ENCODE results near the gene KRTAP3-2.

The KRTAP3-2 gene

DNA sequence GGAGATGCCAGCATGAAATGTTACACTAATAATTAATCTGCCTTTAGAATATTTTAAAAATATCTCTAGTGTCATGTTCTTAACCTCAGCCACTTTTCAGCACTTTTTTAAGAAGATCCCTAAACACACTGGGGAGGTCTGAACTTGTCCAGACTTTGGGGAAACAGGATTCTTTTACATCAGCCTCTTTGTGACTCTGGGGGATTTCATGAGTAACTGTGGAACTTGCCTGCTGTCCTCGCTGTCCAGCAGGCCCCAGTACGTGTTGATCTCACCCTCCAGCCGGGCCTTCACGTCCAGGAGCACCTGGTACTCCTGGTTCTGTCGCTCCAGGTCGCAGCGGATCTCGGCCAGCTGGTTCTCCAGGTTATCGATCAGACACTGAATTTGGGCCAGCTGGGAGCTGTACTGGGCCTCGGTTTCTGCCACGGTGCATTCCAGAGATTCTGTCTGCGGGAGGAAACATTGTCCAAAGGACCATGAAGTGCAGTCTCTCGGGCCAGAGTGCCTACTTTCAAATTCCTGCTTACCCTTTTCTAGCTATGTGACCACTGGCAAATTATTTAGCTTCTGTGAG, 21.0 kb downstream of the KRTAP3-2 start:
- no peak for DNase-seq (ENCODE audit: low read depth in 1 of 2, low spot score in 1 of 2)
- in situ Hi-C loops (cut with HindIII; ENCODE audit: low pct_unique_long_range_greater_than_20kb, low sequenced_read_pairs) = no loop called here
- TF ChIP-seq JUND (IDR thresholded peaks at IDR 0.05; ENCODE audit: low read depth) = no peak

DNA sequence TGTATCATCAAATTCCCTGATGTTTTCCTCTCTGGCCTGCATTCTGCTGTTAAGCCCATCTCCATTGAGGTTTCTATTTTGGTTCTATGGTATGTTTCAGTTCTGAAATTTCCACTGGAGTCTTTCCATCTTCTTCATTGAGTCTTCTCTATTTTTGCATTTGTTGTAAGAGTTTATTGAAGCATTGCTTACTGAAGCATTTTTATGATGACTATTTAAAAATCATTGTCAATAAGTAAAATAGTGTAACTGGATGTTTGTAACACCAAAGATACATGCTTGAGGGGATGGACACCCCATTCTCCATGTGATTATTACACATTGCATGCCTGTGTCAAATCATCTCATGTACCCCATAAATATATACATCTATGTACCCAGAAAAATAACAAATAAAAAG, 24.2 kb downstream of the KRTAP3-2 start:
- in situ Hi-C loops (cut with HindIII; ENCODE audit: low pct_unique_long_range_greater_than_20kb, low sequenced_read_pairs) = no loop called here
- TF ChIP-seq JUND (IDR thresholded peaks at IDR 0.05; ENCODE audit: low read depth) = no peak

DNA sequence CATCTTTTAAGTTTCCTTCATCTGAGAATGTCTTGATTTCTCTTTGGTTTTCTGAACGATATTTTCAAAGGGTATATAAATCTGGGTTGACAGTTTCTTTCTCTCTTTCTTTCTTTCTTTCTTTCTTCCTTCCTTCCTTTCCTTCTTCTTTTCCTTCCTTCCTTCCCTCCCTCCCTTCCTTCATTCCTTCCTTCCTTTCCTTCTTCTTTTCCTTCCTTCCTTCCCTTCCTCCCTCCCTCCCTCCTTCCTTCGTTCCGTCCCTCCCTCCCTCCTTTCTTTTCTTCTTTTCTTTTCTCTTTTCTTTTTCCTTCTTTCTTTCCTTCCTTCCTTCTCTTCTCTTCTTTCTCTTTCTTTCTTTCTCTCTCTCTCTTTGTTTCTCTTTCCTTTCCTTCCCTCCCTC, 25.3 kb downstream of the KRTAP3-2 start:
- DNase-seq (ENCODE audit: low read depth in 1 of 2, low spot score in 1 of 2) = no peak
- in situ Hi-C loops (cut with HindIII; ENCODE audit: low pct_unique_long_range_greater_than_20kb, low sequenced_read_pairs) = no loop called here
- TF ChIP-seq JUND (IDR thresholded peaks at IDR 0.05; ENCODE audit: low read depth) = no peak

More for the DNA sequence above, 24.2 kb downstream of the KRTAP3-2 start:
- no peak for DNase-seq (ENCODE audit: low read depth in 1 of 2, low spot score in 1 of 2)

DNA sequence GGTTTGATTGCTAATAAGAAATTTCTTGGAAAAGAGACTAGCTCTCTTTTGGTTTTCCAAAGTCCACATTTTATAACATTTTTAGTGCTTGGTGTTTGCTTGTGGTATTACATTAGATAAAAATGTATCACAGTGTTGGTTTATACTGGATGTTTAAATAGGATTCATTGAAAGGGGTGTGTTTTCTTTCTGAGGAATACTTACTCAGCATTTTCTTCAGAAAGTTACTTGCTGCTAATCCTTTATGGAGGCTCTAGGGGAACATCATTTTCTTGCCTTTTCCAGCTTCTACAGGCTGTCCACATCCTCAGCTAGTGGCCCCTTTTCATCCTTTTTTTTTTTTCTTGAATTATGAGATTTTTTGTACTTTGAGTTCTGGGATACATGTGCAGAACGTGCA, 32.1 kb downstream of the KRTAP3-2 start:
- no peak for TF ChIP-seq JUND (IDR thresholded peaks at IDR 0.05; ENCODE audit: low read depth)
- in situ Hi-C loops (cut with HindIII; ENCODE audit: low pct_unique_long_range_greater_than_20kb, low sequenced_read_pairs) = no loop called here
- no peak for DNase-seq (ENCODE audit: low read depth in 1 of 2, low spot score in 1 of 2)

DNA sequence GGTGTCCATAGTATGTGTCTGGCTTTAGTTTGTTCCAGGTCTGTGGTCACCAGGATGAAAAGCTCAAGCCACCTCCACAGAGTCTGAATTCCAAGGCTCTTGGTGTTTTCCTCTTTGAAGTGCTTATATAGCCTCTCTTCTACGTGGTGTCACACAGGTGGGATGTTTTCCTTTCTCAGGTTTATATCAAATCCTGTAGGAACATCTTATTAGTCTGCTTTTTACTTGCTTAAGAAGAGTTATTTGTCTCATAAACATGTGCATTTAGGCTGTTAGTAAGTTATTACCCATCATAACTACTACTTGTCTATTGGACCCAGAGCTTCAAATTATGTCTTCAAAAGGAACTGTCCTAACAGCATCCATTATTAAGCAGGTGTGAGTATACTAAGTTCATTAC, 32.9 kb downstream of the KRTAP3-2 start, which contains the start of gene KRT39:
Gene KRT39 (minus strand): TSS at position 101 of the 400 bp plus-strand sequence. CDS start 92 bp downstream, at position 9.
- in situ Hi-C loops (cut with HindIII; ENCODE audit: low pct_unique_long_range_greater_than_20kb, low sequenced_read_pairs) = no loop called here
- TF ChIP-seq JUND (IDR thresholded peaks at IDR 0.05; ENCODE audit: low read depth) = no peak
- no peak for DNase-seq (ENCODE audit: low read depth in 1 of 2, low spot score in 1 of 2)

DNA sequence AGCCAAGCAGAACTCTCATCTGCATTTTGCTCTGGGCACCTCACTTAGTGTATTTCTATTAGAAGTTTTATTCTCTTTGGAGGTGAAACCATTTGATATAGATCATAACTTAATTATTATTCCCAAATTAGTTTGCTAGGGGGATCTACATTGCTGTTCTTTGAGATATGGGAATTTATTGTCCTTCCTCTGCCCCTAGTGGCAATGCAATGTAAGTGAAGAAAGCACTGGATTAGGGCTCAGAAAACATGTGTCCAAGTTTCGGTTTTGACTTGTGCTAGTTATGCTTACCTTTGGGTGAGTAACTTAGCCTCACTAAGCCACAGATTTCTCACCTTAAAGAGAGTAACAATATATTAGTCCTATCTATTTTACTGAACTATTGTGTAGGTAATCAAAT, 35.9 kb downstream of the KRTAP3-2 start:
- in situ Hi-C loops (cut with HindIII; ENCODE audit: low pct_unique_long_range_greater_than_20kb, low sequenced_read_pairs) = no loop called here
- no peak for TF ChIP-seq JUND (IDR thresholded peaks at IDR 0.05; ENCODE audit: low read depth)
- peak in 1 of 2 experiments; percentile 73 for DNase-seq (ENCODE audit: low read depth in 1 of 2, low spot score in 1 of 2)

- DNase-seq (ENCODE audit: low read depth in 1 of 2, low spot score in 1 of 2) = no peak
- no peak for TF ChIP-seq JUND (IDR thresholded peaks at IDR 0.05; ENCODE audit: low read depth)
- in situ Hi-C loops (cut with HindIII; ENCODE audit: low pct_unique_long_range_greater_than_20kb, low sequenced_read_pairs) = no loop called here
Observed at GRCh38 chr17:40962059-40962561, 37.6 kb downstream of the KRTAP3-2 start.

- in situ Hi-C loops (cut with HindIII; ENCODE audit: low pct_unique_long_range_greater_than_20kb, low sequenced_read_pairs) = no loop called here
- no peak for DNase-seq (ENCODE audit: low read depth in 1 of 2, low spot score in 1 of 2)
- TF ChIP-seq JUND (IDR thresholded peaks at IDR 0.05; ENCODE audit: low read depth) = no peak
Observed at GRCh38 chr17:40961591-40961990, 38.1 kb downstream of the KRTAP3-2 start.

DNA sequence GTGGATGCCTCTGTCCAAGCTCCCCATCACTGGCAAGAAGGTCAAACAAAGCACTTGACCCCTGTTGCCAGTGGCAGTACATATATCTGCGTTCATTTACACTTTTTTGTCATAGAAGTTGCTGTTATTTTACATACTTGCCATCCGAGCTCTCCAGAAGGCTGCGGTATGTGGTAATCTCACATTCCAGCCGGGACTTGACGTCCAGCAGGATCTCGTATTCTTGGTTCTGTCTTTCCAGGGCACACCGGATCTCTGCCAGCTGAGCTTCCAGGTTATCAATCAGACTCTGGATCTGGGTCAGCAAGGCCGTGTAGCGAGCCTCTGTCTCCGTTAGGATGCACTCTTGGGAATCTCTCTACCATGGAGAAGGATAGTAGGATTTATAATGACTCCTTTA, 39.6 kb downstream of the KRTAP3-2 start:
- no peak for DNase-seq (ENCODE audit: low read depth in 1 of 2, low spot score in 1 of 2)
- TF ChIP-seq JUND (IDR thresholded peaks at IDR 0.05; ENCODE audit: low read depth) = no peak
- in situ Hi-C loops (cut with HindIII; ENCODE audit: low pct_unique_long_range_greater_than_20kb, low sequenced_read_pairs) = no loop called here

GRCh38 chr17:40958086-40958953, 41.4 kb downstream of the KRTAP3-2 start:
- in situ Hi-C loops (cut with HindIII; ENCODE audit: low pct_unique_long_range_greater_than_20kb, low sequenced_read_pairs) = no loop called here
- peak; percentile 48 to 98 for DNase-seq (ENCODE audit: low read depth in 1 of 2, low spot score in 1 of 2)
- peak; percentile 95 for TF ChIP-seq JUND (IDR thresholded peaks at IDR 0.05; ENCODE audit: low read depth)

- DNase-seq (ENCODE audit: low read depth in 1 of 2, low spot score in 1 of 2) = peak in 1 of 2 experiments; percentile 90
- peak; percentile 57; the same call in 1 of the 2 replicates for TF ChIP-seq JUND (IDR thresholded peaks at IDR 0.05; ENCODE audit: low read depth)
- in situ Hi-C loops (cut with HindIII; ENCODE audit: low pct_unique_long_range_greater_than_20kb, low sequenced_read_pairs) = no loop called here
Observed at GRCh38 chr17:40956401-40957254, 43.1 kb downstream of the KRTAP3-2 start.

GRCh38 chr17:40953881-40954280, 45.8 kb downstream of the KRTAP3-2 start:
- TF ChIP-seq JUND (IDR thresholded peaks at IDR 0.05; ENCODE audit: low read depth) = no peak
- in situ Hi-C loops (cut with HindIII; ENCODE audit: low pct_unique_long_range_greater_than_20kb, low sequenced_read_pairs) = no loop called here
- DNase-seq (ENCODE audit: low read depth in 1 of 2, low spot score in 1 of 2) = peak in 1 of 2 experiments; percentile 89

All from T47D (cell line).